NCI-H774 (cell line): Measurements from ENCODE around the gene PPM1F.
"Not testable (repeated sequence)": the region's sequence is repeated elsewhere in the genome, so short reads cannot be mapped to it uniquely, and the experiment has no call there.

ENCODE experiments used
- DNase-seq: peaks from one replicate; lab custom pipeline; 2025; lab: John Stamatoyannopoulos, UW

The PPM1F gene

GRCh38 chr22:21919526-21920307 is 32.9 kb downstream of the PPM1F start:
- no peak for DNase-seq

GRCh38 chr22:21918466-21919185 is 34.0 kb downstream of the PPM1F start:
- DNase-seq: no peak

DNA sequence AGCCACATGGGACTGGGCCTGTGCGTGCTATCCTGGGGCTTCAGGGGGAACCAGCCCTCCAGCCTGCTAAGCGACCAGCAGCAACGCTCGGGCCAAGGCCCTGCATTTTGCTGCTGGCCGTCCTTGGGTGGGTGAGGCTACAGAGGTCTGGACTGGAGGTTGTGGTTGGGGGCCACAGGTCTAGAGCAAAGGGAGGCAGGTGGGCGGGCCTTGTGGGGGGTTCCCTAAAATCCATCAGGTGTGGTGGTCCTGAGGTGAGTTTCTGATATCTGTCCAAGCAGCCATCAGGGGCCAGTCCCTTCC is 34.7 kb downstream of the PPM1F start:
- no peak for DNase-seq

DNA sequence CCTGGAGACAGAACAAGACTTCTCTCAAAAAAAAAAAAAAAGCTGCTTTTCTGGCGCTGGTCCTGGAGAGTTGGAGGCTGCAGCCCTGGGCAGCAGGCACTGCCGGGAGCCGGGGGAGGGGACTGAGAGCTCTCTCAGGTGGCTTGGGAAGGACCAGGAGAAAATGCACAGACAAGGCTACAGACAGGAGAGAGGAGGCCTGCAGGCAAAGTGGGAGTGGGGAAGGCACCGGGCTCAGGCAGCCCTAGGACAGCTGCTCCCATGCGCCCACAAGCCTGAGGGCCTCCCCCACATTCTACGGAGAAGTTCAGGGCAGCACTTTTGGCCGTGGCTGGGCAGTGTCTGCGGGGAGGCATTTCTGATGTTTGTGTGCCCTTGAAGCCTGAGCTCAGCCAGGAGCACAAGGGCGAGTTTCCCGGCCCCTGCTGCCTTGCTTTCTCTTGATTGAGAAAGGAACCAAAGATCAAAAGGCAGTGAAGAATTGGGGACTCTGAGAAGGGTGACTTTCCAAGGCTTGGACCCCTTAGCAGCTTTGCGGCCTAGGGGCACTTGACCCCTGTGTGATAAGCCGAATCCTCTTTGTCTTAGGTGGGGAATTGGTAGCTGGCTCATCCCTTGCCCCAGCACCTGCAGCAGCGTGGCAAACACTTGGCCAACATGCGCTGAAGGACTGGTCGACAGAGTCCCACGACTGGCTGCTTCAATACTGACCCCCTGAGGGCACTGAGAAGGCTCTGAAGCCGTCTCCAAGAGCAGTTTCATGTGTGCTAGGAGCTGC is 35.3 kb downstream of the PPM1F start:
- no peak for DNase-seq

GRCh38 chr22:21916309-21916918 is 36.2 kb downstream of the PPM1F start:
- DNase-seq: no peak

DNA sequence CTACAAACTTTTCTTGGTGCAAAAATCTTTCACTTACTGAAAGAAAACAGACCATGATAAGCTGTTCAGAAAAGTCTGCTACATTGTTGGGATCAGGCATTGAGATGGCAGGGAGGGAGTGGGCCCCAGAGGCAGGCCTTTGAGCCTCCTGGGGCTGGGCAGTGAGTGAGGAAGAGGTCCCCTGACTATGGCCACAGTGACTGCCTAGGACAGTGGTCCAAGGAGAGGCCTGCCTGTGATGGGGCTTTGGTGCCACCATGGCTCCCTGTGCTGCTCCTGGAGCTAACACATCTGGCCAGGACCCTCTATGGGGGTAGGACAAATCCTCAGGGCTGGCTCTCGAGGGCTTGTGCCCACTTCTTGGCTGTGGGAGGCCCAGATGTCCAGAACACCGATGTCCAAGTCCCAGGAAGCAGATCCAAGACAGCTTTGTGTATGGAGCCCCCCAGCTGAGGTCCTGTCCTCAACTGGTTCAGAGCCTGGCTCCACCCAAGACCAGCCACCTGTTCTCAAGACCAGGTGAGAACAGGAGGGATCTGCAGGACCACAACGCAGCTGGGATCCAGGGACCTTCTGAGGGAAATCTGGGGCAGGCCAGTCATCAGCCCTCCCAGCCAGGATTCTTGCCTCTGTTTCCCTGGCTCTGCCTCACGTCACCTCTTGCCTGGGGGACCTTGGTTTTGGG is 36.9 kb downstream of the PPM1F start:
- DNase-seq: no peak

- DNase-seq: not testable (repeated sequence)
These were observed 38.5 kb downstream of the PPM1F start for GRCh38 chr22:21914033-21914642.

- DNase-seq: not testable (repeated sequence)
These were observed 42.3 kb downstream of the PPM1F start for GRCh38 chr22:21910367-21910766.

GRCh38 chr22:21909871-21910270 is 42.8 kb downstream of the PPM1F start:
- DNase-seq: no peak

DNA sequence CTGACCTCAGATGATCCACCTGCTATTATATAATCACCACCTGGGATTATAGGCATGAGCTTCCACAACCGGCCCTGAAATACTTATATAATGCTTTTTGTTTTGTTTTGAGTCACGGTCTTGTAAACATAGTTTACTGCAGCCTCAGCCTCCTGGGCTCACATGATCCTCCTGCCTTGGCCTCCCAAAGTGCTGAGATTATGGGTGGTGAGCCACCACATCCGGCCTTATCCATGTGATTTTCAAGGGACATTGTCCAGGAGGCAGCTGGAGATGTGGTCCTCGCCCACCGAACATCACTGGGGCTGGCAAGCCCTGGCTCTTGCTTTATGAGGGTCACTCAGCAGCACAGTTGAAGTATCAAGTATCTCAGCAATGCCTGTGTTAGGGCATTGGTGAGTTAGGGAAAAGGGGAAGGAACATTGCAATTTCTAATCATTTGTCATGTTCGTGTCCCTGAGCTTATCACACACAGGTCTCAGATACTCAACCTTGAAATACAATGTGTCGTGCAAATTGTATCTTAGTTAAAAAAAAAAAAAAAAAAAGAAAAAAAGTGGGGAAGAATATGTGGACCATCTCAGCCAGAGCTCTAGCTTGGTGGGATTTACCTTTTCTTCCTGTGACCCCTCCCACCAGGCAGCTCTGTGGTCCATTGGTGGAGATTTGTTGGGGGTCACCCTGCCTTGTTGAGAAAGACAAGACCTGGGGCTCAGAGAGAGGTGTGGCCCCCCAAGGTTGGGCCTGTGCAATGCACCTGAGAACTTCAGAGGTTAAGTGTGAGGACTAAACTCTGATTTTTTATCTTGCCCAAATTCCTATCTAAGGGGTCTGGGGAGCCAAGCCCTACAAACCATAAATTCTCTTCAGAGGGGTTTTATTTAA is 44.8 kb downstream of the PPM1F start:
- no peak for DNase-seq

GRCh38 chr22:21905234-21905633 is 47.4 kb downstream of the PPM1F start:
- DNase-seq: not testable (repeated sequence)

- no peak for DNase-seq
These were observed 48.3 kb downstream of the PPM1F start for GRCh38 chr22:21904250-21904789.

DNA sequence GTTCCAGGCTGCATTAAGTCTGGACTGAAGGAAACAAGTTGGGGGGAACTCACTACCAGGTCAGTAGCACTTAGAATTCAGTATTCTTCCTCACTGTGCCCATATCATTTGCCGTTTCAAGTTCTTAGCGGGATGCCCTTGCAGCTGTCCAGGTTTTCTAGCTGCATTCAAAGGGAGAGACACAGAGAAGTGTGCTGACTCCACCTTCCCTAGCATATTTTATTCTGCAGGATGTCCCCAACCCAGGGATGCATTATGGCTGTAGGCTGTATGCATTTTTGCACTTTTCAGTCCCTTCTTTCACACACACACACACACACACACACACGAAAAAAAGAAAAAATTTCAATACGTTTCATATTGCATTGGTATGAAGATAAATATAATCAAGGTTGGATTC is 49.4 kb downstream of the PPM1F start:
- DNase-seq: no peak

DNA sequence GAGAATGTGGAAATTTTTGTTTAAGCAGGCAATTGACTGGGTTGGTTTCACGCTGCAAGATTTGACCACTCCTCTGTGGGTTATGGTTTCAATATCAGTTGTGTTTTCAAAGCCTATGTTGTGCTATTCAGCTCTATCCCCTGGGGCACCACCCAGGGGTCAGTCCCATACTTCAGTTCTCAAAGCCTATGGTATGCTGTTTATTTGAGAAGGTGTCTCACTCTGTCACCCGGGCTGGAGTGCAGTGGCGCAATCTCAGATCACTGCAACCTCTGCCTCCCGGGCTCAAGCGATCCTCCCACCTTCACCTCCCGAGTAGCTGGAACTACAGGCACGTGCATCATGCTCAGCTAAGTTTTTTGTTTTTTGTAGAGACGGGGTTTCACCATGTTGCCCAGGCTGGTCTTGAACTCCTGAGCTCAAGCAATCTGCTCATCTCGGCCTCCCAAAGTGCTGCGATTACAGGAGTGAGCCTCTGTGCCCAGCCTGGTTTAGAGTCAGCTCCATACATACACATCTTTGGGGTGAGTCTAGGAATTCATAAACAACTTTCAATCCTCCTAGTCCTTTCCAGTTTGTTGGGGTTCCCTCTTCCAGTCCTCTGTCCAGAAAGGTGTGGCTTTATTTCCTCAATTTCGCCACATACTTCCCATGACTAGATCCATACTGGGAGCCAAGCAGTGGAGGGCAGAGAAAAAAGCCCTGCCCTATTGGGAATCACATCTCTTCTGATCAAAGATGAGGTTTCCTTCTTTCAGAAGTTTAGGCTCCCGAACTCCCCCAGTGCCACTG is 50.2 kb downstream of the PPM1F start:
- no peak for DNase-seq

- no peak for DNase-seq
These were observed 54.2 kb downstream of the PPM1F start for GRCh38 chr22:21898354-21898896.

- DNase-seq: no peak
These were observed 55.6 kb downstream of the PPM1F start for GRCh38 chr22:21896951-21897513.

- not testable (repeated sequence) for DNase-seq
These were observed 56.4 kb downstream of the PPM1F start for GRCh38 chr22:21896275-21896674.

- DNase-seq: no peak
These were observed 57.8 kb downstream of the PPM1F start for GRCh38 chr22:21894799-21895198.
